NCI-H748 treated with DMSO at 0.1 percent for 48 hours (cell line): ENCODE measurements around the gene ASTN2.

Experiments used
- DNase-seq: peaks from one replicate; lab custom pipeline; 2025; lab: John Stamatoyannopoulos, UW

ASTN2 gene

GRCh38 chr9:117414906-117415331 lies at the start of gene ASTN2:
ASTN2 (minus strand) TSS chr9:117415057; CDS start chr9:117414938, 119 bp downstream.
- no peak for DNase-seq

- no peak for DNase-seq
These were observed 48.0 kb upstream of the ASTN2 start for GRCh38 chr9:117462861-117463260.

- no peak for DNase-seq
These were observed 46.5 kb upstream of the ASTN2 start for GRCh38 chr9:117461386-117461785.

- DNase-seq: no peak
These were observed 45.9 kb upstream of the ASTN2 start for GRCh38 chr9:117460743-117461142.

- DNase-seq: no peak
These were observed 45.1 kb upstream of the ASTN2 start for GRCh38 chr9:117459913-117460312.

- DNase-seq: no peak
These were observed 43.2 kb upstream of the ASTN2 start for GRCh38 chr9:117458066-117458465.

- no peak for DNase-seq
These were observed 39.9 kb upstream of the ASTN2 start for GRCh38 chr9:117454711-117455110.

GRCh38 chr9:117453737-117454136 lies 38.9 kb upstream of the ASTN2 start:
- DNase-seq: no peak

GRCh38 chr9:117451311-117451710 lies 36.5 kb upstream of the ASTN2 start:
- DNase-seq: no peak

- peak; percentile 27 for DNase-seq
These were observed 33.2 kb upstream of the ASTN2 start for GRCh38 chr9:117448066-117448465.

GRCh38 chr9:117445631-117446030 lies 30.8 kb upstream of the ASTN2 start:
- no peak for DNase-seq

GRCh38 chr9:117444501-117444900 lies 29.6 kb upstream of the ASTN2 start:
- no peak for DNase-seq

GRCh38 chr9:117437283-117437682 lies 22.4 kb upstream of the ASTN2 start:
- DNase-seq: no peak

GRCh38 chr9:117435630-117436261 lies 20.9 kb upstream of the ASTN2 start:
- DNase-seq: no peak

GRCh38 chr9:117434566-117434965 lies 19.7 kb upstream of the ASTN2 start:
- peak; percentile 7 for DNase-seq

GRCh38 chr9:117430813-117431212 lies 16.0 kb upstream of the ASTN2 start:
- DNase-seq: no peak

GRCh38 chr9:117427357-117427913 lies 12.6 kb upstream of the ASTN2 start:
- no peak for DNase-seq

GRCh38 chr9:117425566-117425965 lies 10.7 kb upstream of the ASTN2 start:
- DNase-seq: no peak

GRCh38 chr9:117424291-117424690 lies 9.4 kb upstream of the ASTN2 start:
- DNase-seq: no peak

- DNase-seq: no peak
These were observed 3.3 kb upstream of the ASTN2 start for GRCh38 chr9:117418111-117418510.

GRCh38 chr9:117416856-117417255 lies 2.0 kb upstream of the ASTN2 start:
- DNase-seq: no peak

- DNase-seq: no peak
These were observed 579 bp upstream of the ASTN2 start for GRCh38 chr9:117415358-117415914.

GRCh38 chr9:117414220-117414905 lies 494 bp downstream of the ASTN2 start:
- DNase-seq: peak; percentile 51
